Lung (tissue), 12 donors: ENCODE results near the gene CEP72. TPM values are rescaled to one million over a fixed set of nuclear protein-coding genes. Genes with fewer than 3 reads are reported as not detected.

Experiments
- ATAC-seq: fragments of 200-7000 bp; cut with Tn5 transposase; one replicate; pipeline ENCODE4 v1.9.1; 2020; ENCODE audit warnings: moderate number of reproducible peaks; ENCODE audit not compliant: insufficient read depth, low FRiP score
- DNase-seq, 3 donors: peaks; one replicate each; pipeline ENCODE4 v3.0.0-alpha.2; 2013 to 2017
- H3K27ac ChIP-seq, 2 donors: one replicate each; pipeline ENCODE4 v1.5.1; 2013; ENCODE audit warnings: mild to moderate bottlenecking in 2 of 2, moderate library complexity in 2 of 2, control low read depth in 1 of 2, inconsistent platforms in 1 of 2, low read depth in 1 of 2, low read length in 1 of 2
- H3K27me3 ChIP-seq, 3 donors: one replicate each; pipeline ENCODE4 v1.5.1; 2013; ENCODE audit warnings: low read length in 2 of 3; ENCODE audit not compliant: control insufficient read depth in 3 of 3, insufficient read depth in 3 of 3
- H3K36me3 ChIP-seq, 4 donors: one replicate each; pipeline ENCODE4 v1.5.1; 2013; ENCODE audit warnings: low read length in 4 of 4, mild to moderate bottlenecking in 1 of 4, moderate library complexity in 1 of 4; ENCODE audit not compliant: control insufficient read depth in 4 of 4, insufficient read depth in 4 of 4
- H3K4me1 ChIP-seq, 5 donors: one replicate each; pipeline ENCODE4 v1.5.1; 2013; ENCODE audit warnings: low read length in 5 of 5, mild to moderate bottlenecking in 2 of 5, moderate library complexity in 1 of 5; ENCODE audit not compliant: control insufficient read depth in 5 of 5, insufficient read depth in 5 of 5
- H3K4me3 ChIP-seq: one replicate; pipeline ENCODE4 v1.5.1; 2013; ENCODE audit warnings: mild to moderate bottlenecking, control low read depth, moderate library complexity
- H3K9ac ChIP-seq, 2 donors: one replicate each; pipeline ENCODE4 v1.5.1; 2013; ENCODE audit warnings: low read length in 2 of 2, control low read depth in 1 of 2; ENCODE audit not compliant: insufficient read depth in 1 of 2
- H3K9me3 ChIP-seq, 4 donors: one replicate each; pipeline ENCODE4 v1.5.1; 2013; ENCODE audit warnings: low read length in 3 of 4, mild to moderate bottlenecking in 1 of 4, moderate library complexity in 1 of 4; ENCODE audit not compliant: control insufficient read depth in 4 of 4, insufficient read depth in 3 of 4
- CTCF ChIP-seq: IDR thresholded peaks from 2 replicates; pipeline ENCODE4 v1.5.1; 2012; ENCODE audit warnings: mild to moderate bottlenecking; ENCODE audit errors: control extremely low read depth, extremely low read depth
- WGBS, 2 donors: extraction: QIAGEN DNeasy Blood & Tissue Kit; methylation state at CpG; one replicate each; pipeline ENCODE4 v1.1.7; 2013; 5-methylcytosine and 5-hydroxymethylcytosine counted together
- polyA plus RNA-seq, 2 donors: library from polyadenylated mRNA; stranded (reverse); fragments of 200-250 nt; gene quantifications; one replicate each; pipeline ENCODE4 v1.2.1, GENCODE V29; 2013
- total RNA-seq, 2 donors: library from RNA; depleted of rRNA in 1 of 2; stranded (reverse); fragments of >200 nt in 1 of 2; gene quantifications; one replicate each; pipeline ENCODE4 v1.2.1, GENCODE V29; 2014 to 2021
- donor health status: control.
- donor health status: control.
- donor health status: Bipolar disorder and iron deficiency.
- donor health status: healthy.
- donor health status: DM: yes; HTN: yes; CAD: no.

CEP72 gene
- total and polyA plus RNA-seq, 4 donors = 3.1 to 12.1 (median 6.0) TPM

- Histone ChIP-seq H3K36me3 (peaks cover 0 to 33% (median 5%) of the 10 kb centered on the region in 4 donors), H3K27ac (no peak overlapping the region), H3K9me3 (no peaks in the 10 kb centered on the region), H3K4me1 (no peaks in the 10 kb centered on the region), H3K4me3 (no peak overlapping the region), H3K27me3 (no peaks in the 10 kb centered on the region), H3K9ac (no peak overlapping the region)
- TF ChIP-seq CTCF = no peak
- DNase-seq (no peak), ATAC-seq (no peak)
- WGBS, 2 donors = 95 to 98% methylated on average over 8 of the region's 8 CpGs
These were observed 8.5 kb downstream of the CEP72 start for GRCh38 chr5:620586-621180.

GRCh38 chr5:621341-621761, 9.2 kb downstream of the CEP72 start:
- peaks cover 0 to 35% (median 5%) of the 10 kb centered on the region in 4 donors for H3K36me3 ChIP-seq
- 96% methylated on average over 16 of the region's 16 CpGs for WGBS, 2 donors
- no peak overlapping the region for H3K27ac ChIP-seq
- H3K4me3 ChIP-seq = no peak overlapping the region
- DNase-seq = no peak
- TF ChIP-seq CTCF = no peak
- no peak overlapping the region for H3K9ac ChIP-seq
- no peak for ATAC-seq
- H3K27me3 ChIP-seq = no peaks in the 10 kb centered on the region
- no peaks in the 10 kb centered on the region for H3K4me1 ChIP-seq
- no peaks in the 10 kb centered on the region for H3K9me3 ChIP-seq

GRCh38 chr5:622359-622758, 10.2 kb downstream of the CEP72 start:
- ATAC-seq (no peak), DNase-seq (no peak)
- H3K4me1 ChIP-seq = no peaks in the 10 kb centered on the region
- H3K9ac ChIP-seq = no peak overlapping the region
- no peak overlapping the region for H3K4me3 ChIP-seq
- H3K36me3 ChIP-seq = peaks cover 0 to 35% (median 5%) of the 10 kb centered on the region in 4 donors
- 94 to 97% methylated on average over 9 of the region's 9 CpGs for WGBS, 2 donors
- no peak for TF ChIP-seq CTCF
- H3K27me3 ChIP-seq = no peaks in the 10 kb centered on the region
- no peak overlapping the region for H3K27ac ChIP-seq
- H3K9me3 ChIP-seq = no peaks in the 10 kb centered on the region
